ENCODE results near the gene SPOCD1.
"Not testable (repeated sequence)": the region's sequence is repeated elsewhere in the genome, so short reads cannot be mapped to it uniquely, and the experiment has no call there.

GRCh38 chr1:31816947-31817346 lies 1.1 kb upstream of the SPOCD1 start:
- TF ChIP-seq CTCF, POLR2A (IDR thresholded peaks at IDR 0.05): not testable (repeated sequence)
